RWPE1 (cell line): ENCODE measurements around the gene EP300.
A peak's percentile ranks its signal among the peaks of the same experiment; 100 is the strongest.
"Not testable (repeated sequence)": the region's sequence is repeated elsewhere in the genome, so short reads cannot be mapped to it uniquely, and the experiment has no call there.

Experiments
- CTCF ChIA-PET: fragments of 350-600 bp; sonication (Branson Sonifier 250); formaldehyde crosslinking; extraction: SDS; loops from one replicate; lab custom pipeline; 2021; lab: Yijun Ruan, JAX
- POLR2A ChIA-PET: fragments of 400-600 bp; formaldehyde crosslinking; extraction: SDS; loops from one replicate; lab custom pipeline; 2020; ENCODE audit warnings: antibody characterized with exemption; ENCODE audit not compliant: low non-redundant PET; lab: Yijun Ruan, JAX
- DNase-seq: peaks from one replicate; pipeline ENCODE4 v3.0.0; 2012; ENCODE audit warnings: low spot score
- H3K27ac ChIP-seq: fragments of 450-650 bp; 2 replicates; pipeline ENCODE4 v1.5.1; 2017
- TF ChIP-seq, protein P1 (sequence below): fragments of 450-650 bp; conservative IDR thresholded peaks from 2 replicates; pipeline ENCODE4 v1.5.1; 2017; ENCODE audit warnings: low read depth, mild to moderate bottlenecking

EP300 gene

DNA sequence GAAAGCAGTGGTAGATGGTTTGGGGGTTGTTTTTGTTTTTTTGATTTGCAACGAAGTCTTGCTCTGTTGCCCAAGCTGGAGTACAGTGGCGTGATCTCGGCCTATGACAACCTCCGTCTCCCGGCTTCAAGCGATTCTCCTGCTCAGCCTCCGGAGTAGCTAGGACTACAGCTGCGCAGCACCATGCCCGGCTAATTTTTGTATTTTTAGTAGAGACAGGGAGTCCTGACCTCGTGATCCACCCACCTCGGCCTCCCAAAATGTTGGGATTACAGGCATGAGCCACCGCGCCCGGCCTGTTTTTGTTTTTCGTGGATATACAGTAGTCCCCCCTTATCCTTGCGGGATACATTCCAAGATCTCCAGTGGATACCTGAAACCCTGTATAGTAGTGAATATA lies 6.6 kb downstream of the EP300 start:
- DNase-seq = no peak
- ChIA-PET POLR2A (no interaction called here), CTCF (no interaction called here)
- H3K27ac ChIP-seq = no peak overlapping the region
- TF ChIP-seq, protein P1, sequence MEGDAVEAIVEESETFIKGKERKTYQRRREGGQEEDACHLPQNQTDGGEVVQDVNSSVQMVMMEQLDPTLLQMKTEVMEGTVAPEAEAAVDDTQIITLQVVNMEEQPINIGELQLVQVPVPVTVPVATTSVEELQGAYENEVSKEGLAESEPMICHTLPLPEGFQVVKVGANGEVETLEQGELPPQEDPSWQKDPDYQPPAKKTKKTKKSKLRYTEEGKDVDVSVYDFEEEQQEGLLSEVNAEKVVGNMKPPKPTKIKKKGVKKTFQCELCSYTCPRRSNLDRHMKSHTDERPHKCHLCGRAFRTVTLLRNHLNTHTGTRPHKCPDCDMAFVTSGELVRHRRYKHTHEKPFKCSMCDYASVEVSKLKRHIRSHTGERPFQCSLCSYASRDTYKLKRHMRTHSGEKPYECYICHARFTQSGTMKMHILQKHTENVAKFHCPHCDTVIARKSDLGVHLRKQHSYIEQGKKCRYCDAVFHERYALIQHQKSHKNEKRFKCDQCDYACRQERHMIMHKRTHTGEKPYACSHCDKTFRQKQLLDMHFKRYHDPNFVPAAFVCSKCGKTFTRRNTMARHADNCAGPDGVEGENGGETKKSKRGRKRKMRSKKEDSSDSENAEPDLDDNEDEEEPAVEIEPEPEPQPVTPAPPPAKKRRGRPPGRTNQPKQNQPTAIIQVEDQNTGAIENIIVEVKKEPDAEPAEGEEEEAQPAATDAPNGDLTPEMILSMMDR = no peak

DNA sequence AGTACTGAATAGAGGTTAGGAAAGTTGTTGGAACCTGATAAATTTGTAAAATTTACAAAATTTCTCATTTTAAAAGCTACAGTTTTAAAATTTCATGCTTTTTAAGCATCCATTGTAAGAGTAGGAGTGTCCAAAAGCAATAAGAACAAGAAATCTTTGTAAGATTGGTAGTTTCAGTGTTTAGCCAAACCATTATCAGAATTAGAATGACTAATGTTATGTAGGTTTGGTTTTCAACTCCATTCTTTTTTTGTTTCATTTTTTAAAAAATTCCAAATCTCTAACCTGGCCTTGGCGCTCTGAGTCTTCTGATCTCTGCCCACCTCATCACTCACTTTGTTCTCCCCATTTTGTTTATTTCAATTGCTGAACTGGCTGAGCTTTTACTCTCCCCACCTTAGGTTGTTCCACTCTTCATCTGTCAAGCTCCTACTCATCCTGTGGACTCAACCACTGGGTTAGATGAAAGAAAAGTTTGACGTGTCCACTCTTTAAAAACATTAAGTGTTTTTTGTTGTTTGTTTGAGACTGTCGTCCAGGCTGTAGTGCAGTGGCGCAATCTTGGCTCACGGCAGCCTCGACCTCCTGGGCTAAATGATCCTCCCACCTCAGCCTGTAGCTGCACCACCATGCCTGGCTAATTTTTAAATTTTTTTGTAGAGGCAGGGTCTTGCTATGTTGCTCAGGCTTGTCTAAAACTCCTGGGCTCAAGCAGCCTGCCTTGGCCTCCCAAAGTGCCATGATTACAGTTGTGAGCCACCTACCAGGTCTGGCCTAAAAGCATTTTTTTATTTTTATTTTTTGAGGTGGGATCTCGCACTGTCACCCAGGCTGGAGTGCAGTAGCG lies 14.0 kb downstream of the EP300 start:
- H3K27ac ChIP-seq = peak overlapping the region; percentile 28
- TF ChIP-seq, protein P1 = no peak
- POLR2A ChIA-PET = no interaction called here
- CTCF ChIA-PET = no interaction called here
- DNase-seq = no peak

DNA sequence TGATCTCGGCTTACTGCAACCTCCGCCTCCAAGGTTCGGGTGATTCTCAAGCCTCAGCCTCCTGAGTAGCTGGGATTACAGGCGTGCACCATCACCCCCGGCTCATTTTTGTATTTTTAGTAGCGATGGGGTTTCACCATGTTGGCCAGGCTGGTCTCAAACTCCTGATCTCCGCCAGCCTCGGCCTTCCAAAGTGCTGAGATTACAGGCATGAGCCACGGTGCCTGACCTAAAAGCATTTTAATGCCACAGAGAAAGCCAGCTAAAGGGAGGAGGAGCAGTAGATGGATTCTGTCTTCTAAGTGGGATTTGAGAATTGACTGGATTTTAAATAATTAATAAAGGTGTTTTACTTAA lies 14.6 kb downstream of the EP300 start:
- CTCF ChIA-PET, DNase-seq, POLR2A ChIA-PET: not testable (repeated sequence)

DNA sequence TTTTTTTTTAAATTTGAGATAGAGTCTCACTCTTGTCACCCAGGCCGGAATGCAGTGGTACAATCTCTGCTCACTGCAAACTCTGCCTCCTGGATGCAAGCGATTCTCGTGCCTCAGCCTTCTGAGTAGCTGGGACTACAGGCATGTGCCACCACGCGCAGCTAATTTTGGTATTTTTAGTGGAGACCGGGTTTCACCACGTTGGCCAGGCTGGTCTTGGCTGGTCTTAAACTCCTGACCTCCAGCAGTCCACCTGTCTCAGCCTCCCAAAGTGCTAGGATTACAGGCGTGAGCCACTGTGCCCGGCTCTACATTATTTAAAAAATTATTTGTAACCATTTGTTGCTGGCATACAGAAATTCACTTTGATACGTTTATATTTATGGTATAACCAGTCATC lies 18.6 kb downstream of the EP300 start:
- ChIA-PET POLR2A (no interaction called here), CTCF (no interaction called here)
- TF ChIP-seq, protein P1 = no peak
- DNase-seq = no peak
- no peak overlapping the region for H3K27ac ChIP-seq

More for the DNA sequence above, 14.6 kb downstream of the EP300 start:
- H3K27ac ChIP-seq = peak overlapping the region; percentile 28

DNA sequence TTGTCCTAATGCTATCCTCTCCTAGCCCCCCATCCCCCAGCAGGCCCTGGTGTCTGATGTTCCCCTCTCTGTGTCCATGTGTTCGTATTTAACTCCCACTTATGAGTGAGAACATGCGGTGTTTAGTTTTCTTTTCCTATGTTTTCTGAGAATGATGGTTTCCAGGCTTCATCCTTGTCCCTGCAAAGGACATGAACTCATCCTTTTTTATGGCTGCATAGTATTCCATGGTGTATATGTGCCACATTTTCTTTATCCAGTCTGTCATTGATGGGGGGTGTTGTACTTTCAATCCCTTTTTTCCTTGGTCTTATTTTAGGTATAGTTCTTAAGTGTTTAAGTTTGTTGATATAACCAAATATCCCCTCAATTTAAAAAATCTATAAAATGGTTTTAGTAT lies 23.9 kb downstream of the EP300 start:
- ChIA-PET CTCF (no interaction called here), POLR2A (no interaction called here)
- H3K27ac ChIP-seq = no peak overlapping the region
- TF ChIP-seq, protein P1 = no peak
- DNase-seq = no peak

DNA sequence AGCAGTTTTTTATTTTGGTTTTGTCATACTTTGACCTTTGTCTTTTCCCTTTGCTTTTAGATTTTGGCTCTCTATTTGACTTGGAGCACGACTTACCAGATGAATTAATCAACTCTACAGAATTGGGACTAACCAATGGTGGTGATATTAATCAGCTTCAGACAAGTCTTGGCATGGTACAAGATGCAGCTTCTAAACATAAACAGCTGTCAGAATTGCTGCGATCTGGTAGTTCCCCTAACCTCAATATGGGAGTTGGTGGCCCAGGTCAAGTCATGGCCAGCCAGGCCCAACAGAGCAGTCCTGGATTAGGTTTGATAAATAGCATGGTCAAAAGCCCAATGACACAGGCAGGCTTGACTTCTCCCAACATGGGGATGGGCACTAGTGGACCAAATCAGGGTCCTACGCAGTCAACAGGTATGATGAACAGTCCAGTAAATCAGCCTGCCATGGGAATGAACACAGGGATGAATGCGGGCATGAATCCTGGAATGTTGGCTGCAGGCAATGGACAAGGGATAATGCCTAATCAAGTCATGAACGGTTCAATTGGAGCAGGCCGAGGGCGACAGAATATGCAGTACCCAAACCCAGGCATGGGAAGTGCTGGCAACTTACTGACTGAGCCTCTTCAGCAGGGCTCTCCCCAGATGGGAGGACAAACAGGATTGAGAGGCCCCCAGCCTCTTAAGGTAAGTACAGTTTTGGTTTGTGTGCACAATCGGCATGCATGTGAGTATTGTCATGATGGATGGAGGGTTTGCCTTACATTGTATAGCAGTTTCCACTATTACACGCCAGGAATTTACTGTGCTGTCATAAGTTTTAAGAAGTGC lies 25.0 kb downstream of the EP300 start:
- ChIA-PET CTCF (no interaction called here), POLR2A (no interaction called here)
- TF ChIP-seq, protein P1 = no peak
- DNase-seq = no peak
- no peak overlapping the region for H3K27ac ChIP-seq
